Esophagus muscularis mucosa (tissue), 4 donors: Measurements from ENCODE around the gene ATOX1. TPM values are rescaled to one million over a fixed set of nuclear protein-coding genes. Genes with fewer than 3 reads are reported as not detected.
A peak's percentile ranks its signal among the peaks of the same experiment; 100 is the strongest.

Experiments
- DNase-seq: peaks from one replicate; pipeline ENCODE4 v3.0.0-alpha.2; 2017; ENCODE audit errors: extremely low spot score
- H3K27ac ChIP-seq, 4 donors: fragments of 200-600 bp; sonication (generic); replicated peaks in 1 of 4; 1 replicate in 3 of 4; 2 replicates in 1 of 4; pipeline ENCODE4 v1.5.1; 2016 to 2019; ENCODE audit warnings: mild to moderate bottlenecking in 1 of 4
- H3K27me3 ChIP-seq, 4 donors: fragments of 200-600 bp; sonication (generic); one replicate each; pipeline versions ENCODE4 v1.5.1 to v1.6.0; 2016 to 2019
- H3K36me3 ChIP-seq, 4 donors: fragments of 200-600 bp; sonication (generic); one replicate each; pipeline ENCODE4 v1.5.1; 2016 to 2019
- H3K4me1 ChIP-seq, 4 donors: fragments of 200-600 bp; sonication (generic); one replicate each; pipeline ENCODE4 v1.5.1; 2016 to 2019
- H3K4me3 ChIP-seq, 4 donors: fragments of 200-600 bp; sonication (generic); 1 replicate in 2 of 4; 2 replicates in 2 of 4; pipeline ENCODE4 v1.5.1; 2016 to 2019; ENCODE audit warnings: mild to moderate bottlenecking in 4 of 4, moderate library complexity in 1 of 4
- H3K9me3 ChIP-seq, 4 donors: fragments of 200-600 bp; sonication (generic); 1 replicate in 3 of 4; 2 replicates in 1 of 4; pipeline ENCODE4 v1.5.1; 2016 to 2019
- EP300 ChIP-seq: sonication (generic); formaldehyde crosslinking; IDR thresholded peaks from one replicate; pipeline ENCODE4 v1.6.1; 2017; ENCODE audit warnings: antibody characterized with exemption
- POLR2A ChIP-seq: fragments of 450-650 bp; IDR thresholded peaks from one replicate; pipeline ENCODE4 v1.6.1; 2017; ENCODE audit warnings: antibody characterized with exemption, moderate library complexity, mild to moderate bottlenecking, low read depth
- POLR2AphosphoS5 ChIP-seq, 2 donors: sonication (generic); formaldehyde crosslinking; IDR thresholded peaks; one replicate each; pipeline ENCODE4 v1.6.1; 2017; ENCODE audit warnings: antibody characterized with exemption in 2 of 2
- WGBS: methylation state at CpG from one replicate; pipeline ENCODE4 v1.1.5; 2018; 5-methylcytosine and 5-hydroxymethylcytosine counted together
- intact Hi-C: fragments of 100-400 bp; cut with DNase I; formaldehyde crosslinking; loops from one replicate; pipeline ENCODE4 v1.15.1; 2023
- total RNA-seq, 4 donors: library from RNA; depleted of rRNA; stranded (reverse); fragments of >200 nt; gene quantifications; one replicate each; pipeline versions ENCODE4 v1.1.0 to v1.2.1, GENCODE V29; 2016
- TF ChIP-seq, protein P1 (sequence below), 3 experiments: fragments of 200-600 bp in 2 of 3; fragments of 450-650 bp in 1 of 3; sonication (generic) in 2 of 3; IDR thresholded peaks; one replicate each; pipeline ENCODE4 v1.5.1; 2017 to 2019; ENCODE audit warnings: antibody characterized with exemption in 3 of 3, mild to moderate bottlenecking in 2 of 3, moderate library complexity in 1 of 3

ATOX1 gene
- total RNA-seq, 4 donors from 2014 or later = 101 to 144 (median 114) TPM

DNA sequence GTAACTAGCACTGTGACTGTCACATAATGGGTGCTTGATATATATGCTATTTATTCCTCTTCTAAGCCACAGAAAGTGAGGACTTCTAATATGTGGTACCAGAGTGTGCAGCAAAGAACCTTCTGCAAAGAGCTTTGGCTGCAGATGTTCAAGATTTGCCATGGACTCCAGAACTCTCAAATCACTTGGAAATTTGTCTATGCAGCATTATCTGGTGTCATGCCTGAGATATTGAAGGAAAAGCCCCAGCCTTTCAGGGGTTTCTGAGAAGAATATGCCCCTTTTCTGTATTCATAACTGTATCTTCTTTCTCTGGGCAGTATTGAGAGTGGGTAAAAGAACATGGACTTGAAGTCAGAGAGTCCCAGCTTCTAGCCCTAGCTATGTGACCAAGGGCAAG lies 8.5 kb upstream of the ATOX1 start:
- DNase-seq = no peak
- H3K4me3 ChIP-seq = no peak overlapping the region
- peaks cover 5 to 14% (median 11%) of the 10 kb centered on the region in 4 donors for H3K4me1 ChIP-seq
- no peaks in the 10 kb centered on the region for H3K27me3 ChIP-seq
- TF ChIP-seq POLR2A (no peak), EP300 (no peak)
- TF ChIP-seq, protein P1, sequence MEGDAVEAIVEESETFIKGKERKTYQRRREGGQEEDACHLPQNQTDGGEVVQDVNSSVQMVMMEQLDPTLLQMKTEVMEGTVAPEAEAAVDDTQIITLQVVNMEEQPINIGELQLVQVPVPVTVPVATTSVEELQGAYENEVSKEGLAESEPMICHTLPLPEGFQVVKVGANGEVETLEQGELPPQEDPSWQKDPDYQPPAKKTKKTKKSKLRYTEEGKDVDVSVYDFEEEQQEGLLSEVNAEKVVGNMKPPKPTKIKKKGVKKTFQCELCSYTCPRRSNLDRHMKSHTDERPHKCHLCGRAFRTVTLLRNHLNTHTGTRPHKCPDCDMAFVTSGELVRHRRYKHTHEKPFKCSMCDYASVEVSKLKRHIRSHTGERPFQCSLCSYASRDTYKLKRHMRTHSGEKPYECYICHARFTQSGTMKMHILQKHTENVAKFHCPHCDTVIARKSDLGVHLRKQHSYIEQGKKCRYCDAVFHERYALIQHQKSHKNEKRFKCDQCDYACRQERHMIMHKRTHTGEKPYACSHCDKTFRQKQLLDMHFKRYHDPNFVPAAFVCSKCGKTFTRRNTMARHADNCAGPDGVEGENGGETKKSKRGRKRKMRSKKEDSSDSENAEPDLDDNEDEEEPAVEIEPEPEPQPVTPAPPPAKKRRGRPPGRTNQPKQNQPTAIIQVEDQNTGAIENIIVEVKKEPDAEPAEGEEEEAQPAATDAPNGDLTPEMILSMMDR (IDR thresholded peaks at IDR 0.05) = no peak
- no peaks in the 10 kb centered on the region for H3K36me3 ChIP-seq
- intact Hi-C loops = no loop called here
- H3K27ac ChIP-seq = no peak overlapping the region
- no peaks in the 10 kb centered on the region for H3K9me3 ChIP-seq

DNA sequence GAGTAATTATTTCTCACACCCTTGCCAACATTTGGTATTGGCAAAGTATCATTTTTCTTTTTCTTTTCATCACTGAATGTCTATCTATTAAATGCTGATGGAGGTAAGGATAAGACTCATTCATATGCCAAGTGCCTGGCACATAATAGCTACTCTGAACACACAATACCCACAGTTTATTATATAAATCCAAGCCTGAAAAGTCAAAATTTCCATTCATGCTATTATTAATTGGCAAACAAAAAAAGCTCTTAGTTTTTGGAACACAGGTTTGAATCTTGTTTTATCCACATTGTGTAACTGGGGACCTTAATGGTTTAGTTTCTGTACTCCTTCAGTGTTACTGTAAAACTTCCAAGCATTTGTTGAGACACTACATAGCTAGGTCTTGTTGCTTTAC lies 6.4 kb upstream of the ATOX1 start:
- no peaks in the 10 kb centered on the region for H3K36me3 ChIP-seq
- no peaks in the 10 kb centered on the region for H3K27me3 ChIP-seq
- H3K4me3 ChIP-seq = no peak overlapping the region
- TF ChIP-seq, protein P1 (IDR thresholded peaks at IDR 0.05) = no peak
- TF ChIP-seq POLR2AphosphoS5 (IDR thresholded peaks at IDR 0.05) (no peak), POLR2A (no peak), EP300 (no peak)
- H3K27ac ChIP-seq = no peak overlapping the region
- DNase-seq = no peak
- intact Hi-C loops = no loop called here
- peaks cover 0 to 5% (median 3%) of the 10 kb centered on the region in 4 donors for H3K4me1 ChIP-seq
- H3K9me3 ChIP-seq = no peaks in the 10 kb centered on the region

DNA sequence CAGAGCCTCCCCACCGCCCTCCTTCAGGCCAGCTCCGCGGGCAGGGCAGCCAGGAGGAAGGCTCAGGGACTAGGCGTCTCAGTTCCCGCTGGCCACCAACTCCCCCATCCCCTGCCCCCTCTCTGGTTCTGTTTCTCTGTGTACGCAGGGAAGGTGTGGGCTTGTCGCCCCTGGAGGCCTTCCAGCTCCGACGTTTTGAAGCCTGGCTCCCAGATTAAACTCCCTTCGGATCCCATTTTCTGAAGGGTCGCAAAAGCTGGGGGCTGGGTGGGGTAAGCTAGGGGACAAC lies 346 bp downstream of the ATOX1 start:
- Histone ChIP-seq H3K9me3 (no peaks in the 10 kb centered on the region), H3K27ac (peak overlapping the region; percentile 83 to 91 (median 89))
- intact Hi-C loops = no loop called here

DNA sequence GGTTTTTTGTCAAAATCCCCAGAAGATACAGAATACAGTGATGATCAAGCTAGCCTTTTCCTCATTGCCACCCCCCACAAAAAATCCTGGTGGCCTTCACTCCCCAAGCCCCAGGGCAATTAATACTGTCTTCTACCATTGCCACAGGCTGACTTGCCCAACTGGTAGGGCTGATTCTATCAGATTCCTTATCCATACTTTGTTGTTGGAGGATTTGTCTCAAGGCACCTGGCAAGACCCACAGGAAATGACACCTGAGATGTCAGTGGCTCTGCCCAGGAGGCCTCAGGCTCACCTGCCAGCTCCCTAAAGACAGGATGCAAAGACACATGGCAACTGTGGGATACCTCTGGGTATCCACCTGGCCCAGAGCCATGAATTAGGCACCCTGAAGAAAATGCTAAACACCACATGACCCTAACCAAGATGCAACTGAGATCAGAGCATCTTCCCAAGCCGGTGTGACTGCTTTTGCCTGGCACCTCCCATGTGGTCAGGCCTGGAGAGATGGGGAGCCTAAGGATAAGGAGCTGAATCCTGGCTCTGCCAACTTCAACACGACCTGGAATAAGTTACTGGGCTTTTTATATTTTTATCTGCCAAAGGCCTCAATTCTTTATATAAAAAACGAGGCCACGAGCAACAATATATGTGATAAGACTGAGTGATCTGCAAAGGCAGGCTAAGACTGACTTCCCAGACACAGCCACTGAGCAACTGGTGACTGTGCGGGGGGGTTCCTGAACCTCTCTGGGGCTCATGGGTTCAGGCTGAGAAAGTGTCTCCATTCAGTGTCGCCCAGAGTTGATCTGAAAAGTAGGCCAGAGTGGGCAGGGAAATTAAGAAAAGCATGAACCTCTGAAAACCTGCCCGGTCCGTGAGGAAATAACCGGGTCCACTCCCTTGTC lies 944 bp downstream of the ATOX1 start:
- Histone ChIP-seq H3K27me3 (no peaks in the 10 kb centered on the region), H3K27ac (peak overlapping the region; percentile 83 to 91 (median 89)), H3K4me1 (peaks cover 16 to 44% (median 33%) of the 10 kb centered on the region in 4 donors), H3K36me3 (peaks cover 0 to 12% (median 5%) of the 10 kb centered on the region in 4 donors), H3K4me3 (peak overlapping the region; percentile 78 to 96 (median 92)), H3K9me3 (no peaks in the 10 kb centered on the region)
- WGBS = 27% methylated on average over 7 of the region's 9 CpGs
- intact Hi-C loops = no loop called here
- TF ChIP-seq POLR2A (no peak), POLR2AphosphoS5 (IDR thresholded peaks at IDR 0.05) (no peak), EP300 (no peak)
- TF ChIP-seq, protein P1 (IDR thresholded peaks at IDR 0.05) = no peak
- DNase-seq = no peak

More for the DNA sequence above, 346 bp downstream of the ATOX1 start:
- Histone ChIP-seq H3K27me3 (no peaks in the 10 kb centered on the region), H3K4me1 (peaks cover 16 to 44% (median 33%) of the 10 kb centered on the region in 4 donors), H3K4me3 (peak overlapping the region; percentile 78 to 96 (median 92)), H3K36me3 (peaks cover 0 to 7% (median 3%) of the 10 kb centered on the region in 4 donors)
- no CpG with 5 or more reads among the region's 11 CpGs for WGBS
- TF ChIP-seq POLR2AphosphoS5 (IDR thresholded peaks at IDR 0.05) (no peak), POLR2A (no peak), EP300 (no peak)
- TF ChIP-seq, protein P1 (IDR thresholded peaks at IDR 0.05) = no peak
- DNase-seq = no peak
